GM18873 (cell line): ENCODE results near the gene HSPA5.
"Not testable (repeated sequence)": the region's sequence is repeated elsewhere in the genome, so short reads cannot be mapped to it uniquely, and the experiment has no call there.

Experiments
- ATAC-seq: cut with Tn5 transposase; IDR thresholded peaks from one replicate; pipeline ENCODE4 v1.9.1; 2021; ENCODE audit warnings: mild to moderate bottlenecking, moderate library complexity, moderate number of reproducible peaks; ENCODE audit not compliant: unreplicated experiment, low FRiP score

HSPA5 gene

GRCh38 chr9:125243792-125244260 lies 2.7 kb upstream of the HSPA5 start:
- ATAC-seq, result no peak

GRCh38 chr9:125241863-125242739 lies 958 bp upstream of the HSPA5 start:
- ATAC-seq, result no peak

- ATAC-seq, result peak; percentile 2
Observed at GRCh38 chr9:125240649-125240999, 519 bp downstream of the HSPA5 start.

GRCh38 chr9:125239631-125240597 lies 1.2 kb downstream of the HSPA5 start:
- no peak for ATAC-seq

GRCh38 chr9:125238915-125239446 lies 2.2 kb downstream of the HSPA5 start:
- no peak for ATAC-seq

GRCh38 chr9:125238127-125238914 lies 2.8 kb downstream of the HSPA5 start:
- ATAC-seq, result no peak

- not testable (repeated sequence) for ATAC-seq
Observed at GRCh38 chr9:125236520-125237159, 4.5 kb downstream of the HSPA5 start.

GRCh38 chr9:125235804-125236519 lies 5.2 kb downstream of the HSPA5 start:
- ATAC-seq, result no peak

- not testable (repeated sequence) for ATAC-seq
Observed at GRCh38 chr9:125234099-125234498, 7.0 kb downstream of the HSPA5 start.

- ATAC-seq, result no peak
Observed at GRCh38 chr9:125233678-125234077, 7.5 kb downstream of the HSPA5 start.

- ATAC-seq, result no peak
Observed at GRCh38 chr9:125227761-125228160, 13.4 kb downstream of the HSPA5 start.

GRCh38 chr9:125224858-125225257 lies 16.3 kb downstream of the HSPA5 start:
- ATAC-seq, result not testable (repeated sequence)

GRCh38 chr9:125218621-125219020 lies 22.5 kb downstream of the HSPA5 start:
- ATAC-seq, result no peak

- no peak for ATAC-seq
Observed at GRCh38 chr9:125214186-125214585, 27.0 kb downstream of the HSPA5 start.

GRCh38 chr9:125204477-125204876 lies 36.7 kb downstream of the HSPA5 start:
- no peak for ATAC-seq

GRCh38 chr9:125202846-125203618 lies 38.1 kb downstream of the HSPA5 start:
- ATAC-seq, result no peak

- peak; percentile 86 for ATAC-seq
Observed at GRCh38 chr9:125200216-125201047, 40.7 kb downstream of the HSPA5 start, which contains the start of gene RABEPK. RABEPK (plus strand) TSS chr9:125200542; CDS start chr9:125203014, 2,472 bp downstream.
